Psoas muscle (tissue), 8 donors: ENCODE data around the gene ASB2. TPM values are rescaled to one million over a fixed set of nuclear protein-coding genes. Genes with fewer than 3 reads are reported as not detected.

Source experiments
- ATAC-seq, 4 donors: fragments of 200-7000 bp; cut with Tn5 transposase; one replicate each; pipeline ENCODE4 v1.9.1; 2020; ENCODE audit warnings: moderate library complexity in 3 of 4, mild to moderate bottlenecking in 2 of 4
- DNase-seq, 2 donors: peaks; one replicate each; pipeline ENCODE4 v3.0.0-alpha.2; 2020
- H3K27ac ChIP-seq: fragments of 200-600 bp; one replicate; pipeline ENCODE4 v1.8.0; 2022
- H3K27me3 ChIP-seq, 3 donors: fragments of 200-600 bp in 1 of 3; one replicate each; pipeline versions ENCODE4 v1.6.1 to v1.8.0; 2013 to 2022; ENCODE audit warnings: low read length in 2 of 3, mild to moderate bottlenecking in 2 of 3, moderate library complexity in 1 of 3; ENCODE audit not compliant: insufficient read depth in 3 of 3
- H3K36me3 ChIP-seq, 2 donors: fragments of 200-600 bp in 1 of 2; one replicate each; pipeline versions ENCODE4 v1.6.1 to v1.8.0; 2013 to 2022; ENCODE audit warnings: low read depth in 1 of 2, mild to moderate bottlenecking in 1 of 2, moderate library complexity in 1 of 2; ENCODE audit not compliant: insufficient read depth in 1 of 2
- H3K4me1 ChIP-seq: fragments of 200-600 bp; one replicate; pipeline ENCODE4 v1.8.0; 2022
- H3K4me3 ChIP-seq: fragments of 200-600 bp; one replicate; pipeline ENCODE4 v1.8.0; 2022; ENCODE audit warnings: mild to moderate bottlenecking
- H3K9me3 ChIP-seq: fragments of 200-600 bp; one replicate; pipeline ENCODE4 v1.8.0; 2022
- CTCF ChIP-seq: fragments of 200-600 bp; IDR thresholded peaks from one replicate; pipeline ENCODE4 v1.8.0; 2022; ENCODE audit warnings: antibody characterized with exemption
- WGBS, 3 donors: extraction: QIAGEN DNeasy Blood & Tissue Kit; methylation state at CpG; one replicate each; pipeline versions ENCODE4 v1.1.6 to v1.1.7; 2013; 5-methylcytosine and 5-hydroxymethylcytosine counted together
- intact Hi-C, 2 donors: fragments of 100-400 bp; cut with DNase I; formaldehyde crosslinking; loops; one replicate each; pipeline versions ENCODE4 v1.11.0 to v1.14.2; 2022
- polyA plus RNA-seq, 3 donors: library from polyadenylated mRNA; stranded (reverse); fragments of 200-250 nt; gene quantifications; one replicate each; pipeline ENCODE4 v1.2.3, GENCODE V29; 2013
- total RNA-seq, 4 donors: library from RNA; stranded (reverse); fragmentation: NEBNext Ultra II Directional in 2 of 4; extraction: Animal tissue kit (Norgen Biotek cat#: 25700) in 2 of 4; gene quantifications; one replicate each; pipeline versions ENCODE4 v1.2.1 to v1.2.4, GENCODE V29; 2021 to 2023
- donor health status: healthy with polysubstance abuse.
- donor health status: DM: no; HTN: no; CAD: no; lungs with moderate emphysema.
- donor health status: Bipolar disorder and iron deficiency.
- donor health status: healthy.
- donor health status: DM: yes; HTN: yes; CAD: no.
- donor health status: DM: no; HTN: no; CAD: no.
- donor health status: DM: no; HTN: no; CAD: no.
- donor health status: DM: yes; HTN: yes; CAD: no.

The ASB2 gene
- total and polyA plus RNA-seq, 7 donors: 41.2 to 460 (median 230) TPM

GRCh38 chr14:93950948-93951634, 25.3 kb downstream of the ASB2 start:
- peak overlapping the region; percentile 98 for H3K27ac ChIP-seq
- peaks cover 95% of the 10 kb centered on the region for H3K4me1 ChIP-seq
- H3K4me3 ChIP-seq: no peak overlapping the region
- no peak for TF ChIP-seq CTCF
- WGBS, 3 donors: 57 to 85% (median 60%) methylated on average over 20 of the region's 20 CpGs
- H3K36me3 ChIP-seq: peaks cover 0 to 100% of the 10 kb centered on the region in 2 donors
- peak in 1 of 2 donors; percentile 65 for DNase-seq
- peak in 3 of 4 donors; percentile 1 to 11 (median 4) for ATAC-seq
- intact Hi-C loops: no loop called here
- no peaks in the 10 kb centered on the region for H3K27me3 ChIP-seq
- no peaks in the 10 kb centered on the region for H3K9me3 ChIP-seq

- DNase-seq: no peak
- Histone ChIP-seq H3K27ac (peak overlapping the region; percentile 98), H3K4me1 (peaks cover 96% of the 10 kb centered on the region), H3K4me3 (no peak overlapping the region), H3K9me3 (no peaks in the 10 kb centered on the region), H3K36me3 (peaks cover 0 to 98% of the 10 kb centered on the region in 2 donors), H3K27me3 (no peaks in the 10 kb centered on the region)
- TF ChIP-seq CTCF: no peak
- 55 to 83% (median 61%) methylated on average over 13 of the region's 13 CpGs for WGBS, 3 donors
- intact Hi-C loops: no loop called here
- no peak for ATAC-seq
Measured at GRCh38 chr14:93949511-93950075, 26.8 kb downstream of the ASB2 start.

- intact Hi-C loops: no loop called here
- Histone ChIP-seq H3K27ac (peak overlapping the region; percentile 98), H3K4me3 (no peak overlapping the region), H3K4me1 (peaks cover 96% of the 10 kb centered on the region), H3K36me3 (peaks cover 0 to 98% of the 10 kb centered on the region in 2 donors), H3K9me3 (no peaks in the 10 kb centered on the region), H3K27me3 (no peaks in the 10 kb centered on the region)
- ATAC-seq: no peak
- WGBS, 3 donors: 48 to 68% (median 64%) methylated on average over 19 of the region's 19 CpGs
- DNase-seq: peak in 1 of 2 donors; percentile 55
- no peak for TF ChIP-seq CTCF
Measured at GRCh38 chr14:93947282-93947681, 29.1 kb downstream of the ASB2 start.

GRCh38 chr14:93946541-93947090, 29.8 kb downstream of the ASB2 start:
- no peak for TF ChIP-seq CTCF
- peak in 2 of 4 donors; percentile 2 to 3 for ATAC-seq
- H3K36me3 ChIP-seq: peaks cover 0 to 98% of the 10 kb centered on the region in 2 donors
- 40 to 72% (median 45%) methylated on average over 7 of the region's 7 CpGs for WGBS, 3 donors
- peak overlapping the region; percentile 98 for H3K27ac ChIP-seq
- intact Hi-C loops: no loop called here
- H3K4me1 ChIP-seq: peaks cover 98% of the 10 kb centered on the region
- DNase-seq: no peak
- no peaks in the 10 kb centered on the region for H3K27me3 ChIP-seq
- H3K9me3 ChIP-seq: no peaks in the 10 kb centered on the region
- no peak overlapping the region for H3K4me3 ChIP-seq
